ENCODE results near the gene SLC16A8.

The SLC16A8 gene

DNA sequence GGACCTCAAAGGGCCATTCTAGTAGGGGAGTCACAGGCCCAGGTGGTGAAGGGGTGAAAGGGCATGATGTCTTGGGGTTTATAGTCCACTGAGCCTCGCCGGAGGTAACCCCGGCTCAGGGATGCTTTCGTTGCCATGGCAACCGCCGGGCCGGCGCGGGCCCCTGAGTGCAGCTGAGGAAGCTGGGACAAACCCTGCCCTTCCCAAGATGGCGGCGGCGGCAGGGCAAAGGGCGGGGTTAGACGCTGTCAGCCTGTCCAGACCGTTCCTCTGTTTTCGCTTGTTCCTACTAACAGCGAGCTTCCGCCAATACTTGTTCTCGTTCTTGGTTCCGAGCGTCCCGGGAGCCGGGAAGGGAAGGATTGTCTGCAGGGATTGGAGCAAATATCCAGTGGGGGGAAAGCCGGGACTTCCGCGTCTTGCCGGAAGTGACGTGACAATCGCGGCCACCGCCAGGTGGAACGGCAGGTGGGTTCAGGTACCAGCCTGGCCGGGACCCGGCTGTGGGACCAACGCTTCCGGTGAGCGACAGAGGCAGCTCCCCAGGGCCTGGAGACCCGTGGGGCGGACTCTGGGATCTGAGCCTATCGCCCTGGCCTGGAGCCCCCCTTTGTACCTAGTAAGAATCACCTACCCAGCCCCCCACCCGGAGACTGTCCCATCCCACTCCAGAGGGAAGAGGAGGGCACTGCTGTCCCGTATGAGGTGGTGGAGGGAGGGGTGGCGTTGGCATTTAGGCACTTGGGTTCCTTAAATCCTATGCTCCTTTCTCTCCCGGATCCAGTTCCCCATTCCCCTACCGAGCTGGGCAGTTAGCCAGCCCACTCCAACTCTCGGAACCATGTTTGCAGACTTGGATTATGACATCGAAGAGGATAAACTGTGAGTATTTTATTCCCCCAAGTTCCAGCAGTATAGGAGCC lies 26.8 kb downstream of the SLC16A8 start, which contains the start of gene PICK1:
TSS of gene PICK1 (plus strand) at position 436 of the 923 bp plus-strand sequence. CDS start at position 842, 406 bp downstream.
- peak within 1 kb of the TSS; percentile 57 for H3K4me3 ChIP-seq (ENCODE audit: low read depth, low read length)
- ChIA-PET CTCF (interaction anchor here (0.6 to 1.9 kb wide), 6 partner anchors 12 to 1286 kb away, joined by 3 to 11 read pairs (median 4); no protein-coding TSS in a partner anchor), POLR2A (interaction anchor here (0.5 to 1.1 kb wide), 7 partner anchors 11 to 624 kb away, joined by 3 to 4 read pairs (median 3); partner anchors contain the start of genes DMC1 and TOMM22)
- peaks cover 27 to 33% of the 10 kb centered on the region in 2 experiments for H3K36me3 ChIP-seq (ENCODE audit: control insufficient read depth in 2 of 2, insufficient read depth in 1 of 2, low read length in 2 of 2)
- peak within 1 kb of the TSS; percentile 85 for H3K27ac ChIP-seq (ENCODE audit: extremely low read depth, low read depth, low read length)
- peaks cover 5% of the 10 kb centered on the region for H3K4me1 ChIP-seq (ENCODE audit: control insufficient read depth, insufficient read depth, low read length)
- no peaks in the 10 kb centered on the region for H3K9me3 ChIP-seq (ENCODE audit: control insufficient read depth, insufficient read depth, low read depth, low read length)
- TF ChIP-seq ZNF776 (tag by site-specific recombination; IDR thresholded peaks at IDR 0.05; ENCODE audit: borderline replicate concordance): no peak
- no peak for TF ChIP-seq ZNF416 (tag by site-specific recombination; IDR thresholded peaks at IDR 0.05)
- TF ChIP-seq ZNF514 (tag by site-specific recombination; IDR thresholded peaks at IDR 0.05): no peak
- no peak for TF ChIP-seq ZNF585B (tag by site-specific recombination; IDR thresholded peaks at IDR 0.05)
- no peak for TF ChIP-seq WT1 (tag by site-specific recombination; IDR thresholded peaks at IDR 0.05)
- TF ChIP-seq RBAK (tag by site-specific recombination; IDR thresholded peaks at IDR 0.05): no peak
- no peak for TF ChIP-seq ZNF350 (tag by site-specific recombination; IDR thresholded peaks at IDR 0.05)
- TF ChIP-seq, protein P1, sequence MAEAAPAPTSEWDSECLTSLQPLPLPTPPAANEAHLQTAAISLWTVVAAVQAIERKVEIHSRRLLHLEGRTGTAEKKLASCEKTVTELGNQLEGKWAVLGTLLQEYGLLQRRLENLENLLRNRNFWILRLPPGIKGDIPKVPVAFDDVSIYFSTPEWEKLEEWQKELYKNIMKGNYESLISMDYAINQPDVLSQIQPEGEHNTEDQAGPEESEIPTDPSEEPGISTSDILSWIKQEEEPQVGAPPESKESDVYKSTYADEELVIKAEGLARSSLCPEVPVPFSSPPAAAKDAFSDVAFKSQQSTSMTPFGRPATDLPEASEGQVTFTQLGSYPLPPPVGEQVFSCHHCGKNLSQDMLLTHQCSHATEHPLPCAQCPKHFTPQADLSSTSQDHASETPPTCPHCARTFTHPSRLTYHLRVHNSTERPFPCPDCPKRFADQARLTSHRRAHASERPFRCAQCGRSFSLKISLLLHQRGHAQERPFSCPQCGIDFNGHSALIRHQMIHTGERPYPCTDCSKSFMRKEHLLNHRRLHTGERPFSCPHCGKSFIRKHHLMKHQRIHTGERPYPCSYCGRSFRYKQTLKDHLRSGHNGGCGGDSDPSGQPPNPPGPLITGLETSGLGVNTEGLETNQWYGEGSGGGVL (tag by site-specific recombination; IDR thresholded peaks at IDR 0.05): no peak
- TF ChIP-seq GLIS2 (tag by site-specific recombination; IDR thresholded peaks at IDR 0.05): peak; percentile 74
- TF ChIP-seq ZNF202 (tag by site-specific recombination; IDR thresholded peaks at IDR 0.05; ENCODE audit: borderline replicate concordance): no peak
- TF ChIP-seq ZNF121 (tag by site-specific recombination; IDR thresholded peaks at IDR 0.05): no peak
- TF ChIP-seq, protein P2, sequence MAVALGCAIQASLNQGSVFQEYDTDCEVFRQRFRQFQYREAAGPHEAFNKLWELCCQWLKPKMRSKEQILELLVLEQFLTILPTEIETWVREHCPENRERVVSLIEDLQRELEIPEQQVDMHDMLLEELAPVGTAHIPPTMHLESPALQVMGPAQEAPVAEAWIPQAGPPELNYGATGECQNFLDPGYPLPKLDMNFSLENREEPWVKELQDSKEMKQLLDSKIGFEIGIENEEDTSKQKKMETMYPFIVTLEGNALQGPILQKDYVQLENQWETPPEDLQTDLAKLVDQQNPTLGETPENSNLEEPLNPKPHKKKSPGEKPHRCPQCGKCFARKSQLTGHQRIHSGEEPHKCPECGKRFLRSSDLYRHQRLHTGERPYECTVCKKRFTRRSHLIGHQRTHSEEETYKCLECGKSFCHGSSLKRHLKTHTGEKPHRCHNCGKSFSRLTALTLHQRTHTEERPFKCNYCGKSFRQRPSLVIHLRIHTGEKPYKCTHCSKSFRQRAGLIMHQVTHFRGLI (tag by site-specific recombination; IDR thresholded peaks at IDR 0.05): no peak
- peak; percentile 94 for TF ChIP-seq SP2 (tag by site-specific recombination; IDR thresholded peaks at IDR 0.05)
- no peak for TF ChIP-seq ZFP69B (tag by site-specific recombination; IDR thresholded peaks at IDR 0.05)
- TF ChIP-seq ZBTB8A (tag by site-specific recombination; IDR thresholded peaks at IDR 0.05): no peak
- no peak for TF ChIP-seq ZFP3 (tag by site-specific recombination; IDR thresholded peaks at IDR 0.05; ENCODE audit: low read depth)
- no peak for TF ChIP-seq ZNF510 (tag by site-specific recombination; IDR thresholded peaks at IDR 0.05; ENCODE audit: insufficient replicate concordance)
- no peak; the same call in 1 of the 2 replicates for TF ChIP-seq GLIS1 (tag by site-specific recombination; IDR thresholded peaks at IDR 0.05)
- TF ChIP-seq, protein P3, sequence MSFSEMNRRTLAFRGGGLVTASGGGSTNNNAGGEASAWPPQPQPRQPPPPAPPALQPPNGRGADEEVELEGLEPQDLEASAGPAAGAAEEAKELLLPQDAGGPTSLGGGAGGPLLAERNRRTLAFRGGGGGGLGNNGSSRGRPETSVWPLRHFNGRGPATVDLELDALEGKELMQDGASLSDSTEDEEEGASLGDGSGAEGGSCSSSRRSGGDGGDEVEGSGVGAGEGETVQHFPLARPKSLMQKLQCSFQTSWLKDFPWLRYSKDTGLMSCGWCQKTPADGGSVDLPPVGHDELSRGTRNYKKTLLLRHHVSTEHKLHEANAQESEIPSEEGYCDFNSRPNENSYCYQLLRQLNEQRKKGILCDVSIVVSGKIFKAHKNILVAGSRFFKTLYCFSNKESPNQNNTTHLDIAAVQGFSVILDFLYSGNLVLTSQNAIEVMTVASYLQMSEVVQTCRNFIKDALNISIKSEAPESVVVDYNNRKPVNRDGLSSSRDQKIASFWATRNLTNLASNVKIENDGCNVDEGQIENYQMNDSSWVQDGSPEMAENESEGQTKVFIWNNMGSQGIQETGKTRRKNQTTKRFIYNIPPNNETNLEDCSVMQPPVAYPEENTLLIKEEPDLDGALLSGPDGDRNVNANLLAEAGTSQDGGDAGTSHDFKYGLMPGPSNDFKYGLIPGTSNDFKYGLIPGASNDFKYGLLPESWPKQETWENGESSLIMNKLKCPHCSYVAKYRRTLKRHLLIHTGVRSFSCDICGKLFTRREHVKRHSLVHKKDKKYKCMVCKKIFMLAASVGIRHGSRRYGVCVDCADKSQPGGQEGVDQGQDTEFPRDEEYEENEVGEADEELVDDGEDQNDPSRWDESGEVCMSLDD (tag by site-specific recombination; IDR thresholded peaks at IDR 0.05): 0 out of 2 replicates have a peak, but pooled peaks have one; percentile 10
- no peak for TF ChIP-seq ZNF623 (tag by site-specific recombination; IDR thresholded peaks at IDR 0.05)
- TF ChIP-seq ZNF596 (tag by site-specific recombination; IDR thresholded peaks at IDR 0.05): no peak
- no peak for TF ChIP-seq ZNF140 (tag by site-specific recombination; IDR thresholded peaks at IDR 0.05)
- TF ChIP-seq ZNF701 (tag by site-specific recombination; IDR thresholded peaks at IDR 0.05): no peak
- TF ChIP-seq, protein P4, sequence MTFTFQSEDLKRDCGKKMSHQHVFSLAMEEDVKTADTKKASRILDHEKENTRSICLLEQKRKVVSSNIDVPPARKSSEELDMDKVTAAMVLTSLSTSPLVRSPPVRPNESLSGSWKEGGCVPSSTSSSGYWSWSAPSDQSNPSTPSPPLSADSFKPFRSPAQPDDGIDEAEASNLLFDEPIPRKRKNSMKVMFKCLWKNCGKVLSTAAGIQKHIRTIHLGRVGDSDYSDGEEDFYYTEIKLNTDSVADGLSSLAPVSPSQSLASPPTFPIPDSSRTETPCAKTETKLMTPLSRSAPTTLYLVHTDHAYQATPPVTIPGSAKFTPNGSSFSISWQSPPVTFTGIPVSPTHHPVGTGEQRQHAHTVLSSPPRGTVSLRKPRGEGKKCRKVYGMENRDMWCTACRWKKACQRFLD (tag by site-specific recombination; IDR thresholded peaks at IDR 0.05): no peak
- TF ChIP-seq ZEB2 (tag by site-specific recombination; IDR thresholded peaks at IDR 0.05): peak; percentile 99

All from HEK293 (cell line).